ENCODE results near the gene TCTA. TPM values are rescaled to one million over a fixed set of nuclear protein-coding genes. Genes with fewer than 3 reads are reported as not detected.

Gene TCTA
- total and polyA plus RNA-seq, 4 donors, result 15.8 to 49.0 (median 30.1) TPM

DNA sequence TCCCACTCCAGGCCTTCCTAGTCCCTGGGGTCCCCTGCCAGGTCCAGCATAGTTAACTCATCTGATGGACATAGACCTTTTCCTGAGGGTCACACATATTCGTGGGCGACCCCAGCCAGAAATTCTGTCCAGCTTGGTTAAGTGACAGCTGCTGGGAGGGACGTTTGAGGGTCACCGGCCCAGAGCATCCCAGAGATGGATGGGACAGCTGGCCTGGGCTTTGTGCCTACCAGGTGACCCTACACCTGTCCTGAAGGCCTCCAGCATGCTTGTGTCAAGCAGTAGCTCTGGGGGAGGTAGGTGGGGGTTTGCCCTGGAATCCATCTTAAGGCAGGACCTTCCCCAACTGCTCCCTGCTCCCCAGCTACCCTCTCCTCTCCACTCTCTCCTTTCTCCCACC, 48.7 kb downstream of the TCTA start:
- Histone ChIP-seq H3K27me3 (ENCODE audit: control insufficient read depth in 3 of 3, insufficient read depth in 3 of 3, low read length in 2 of 3) (no peaks in the 10 kb centered on the region), H3K9ac (ENCODE audit: insufficient read depth in 1 of 2, low read length in 2 of 2) (no peak overlapping the region), H3K9me3 (ENCODE audit: control insufficient read depth in 4 of 4, insufficient read depth in 3 of 4, low read length in 3 of 4) (no peaks in the 10 kb centered on the region), H3K4me1 (ENCODE audit: control insufficient read depth in 5 of 5, insufficient read depth in 5 of 5, low read length in 5 of 5) (peaks cover 0 to 17% (median 16%) of the 10 kb centered on the region in 5 donors), H3K36me3 (ENCODE audit: control insufficient read depth in 4 of 4, insufficient read depth in 4 of 4, low read length in 4 of 4) (no peaks in the 10 kb centered on the region), H3K4me3 (no peak overlapping the region), H3K27ac (ENCODE audit: low read depth in 1 of 2, low read length in 1 of 2) (peak overlapping the region in 1 of 2 donors; percentile 68)
- ATAC-seq (ENCODE audit: insufficient read depth, low FRiP score) (no peak), DNase-seq (no peak)
- TF ChIP-seq, protein P1, sequence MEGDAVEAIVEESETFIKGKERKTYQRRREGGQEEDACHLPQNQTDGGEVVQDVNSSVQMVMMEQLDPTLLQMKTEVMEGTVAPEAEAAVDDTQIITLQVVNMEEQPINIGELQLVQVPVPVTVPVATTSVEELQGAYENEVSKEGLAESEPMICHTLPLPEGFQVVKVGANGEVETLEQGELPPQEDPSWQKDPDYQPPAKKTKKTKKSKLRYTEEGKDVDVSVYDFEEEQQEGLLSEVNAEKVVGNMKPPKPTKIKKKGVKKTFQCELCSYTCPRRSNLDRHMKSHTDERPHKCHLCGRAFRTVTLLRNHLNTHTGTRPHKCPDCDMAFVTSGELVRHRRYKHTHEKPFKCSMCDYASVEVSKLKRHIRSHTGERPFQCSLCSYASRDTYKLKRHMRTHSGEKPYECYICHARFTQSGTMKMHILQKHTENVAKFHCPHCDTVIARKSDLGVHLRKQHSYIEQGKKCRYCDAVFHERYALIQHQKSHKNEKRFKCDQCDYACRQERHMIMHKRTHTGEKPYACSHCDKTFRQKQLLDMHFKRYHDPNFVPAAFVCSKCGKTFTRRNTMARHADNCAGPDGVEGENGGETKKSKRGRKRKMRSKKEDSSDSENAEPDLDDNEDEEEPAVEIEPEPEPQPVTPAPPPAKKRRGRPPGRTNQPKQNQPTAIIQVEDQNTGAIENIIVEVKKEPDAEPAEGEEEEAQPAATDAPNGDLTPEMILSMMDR (IDR thresholded peaks at IDR 0.05; ENCODE audit: control extremely low read depth, extremely low read depth), result no peak
- 89 to 90% methylated on average over 4 of the region's 4 CpGs for WGBS, 2 donors

DNA sequence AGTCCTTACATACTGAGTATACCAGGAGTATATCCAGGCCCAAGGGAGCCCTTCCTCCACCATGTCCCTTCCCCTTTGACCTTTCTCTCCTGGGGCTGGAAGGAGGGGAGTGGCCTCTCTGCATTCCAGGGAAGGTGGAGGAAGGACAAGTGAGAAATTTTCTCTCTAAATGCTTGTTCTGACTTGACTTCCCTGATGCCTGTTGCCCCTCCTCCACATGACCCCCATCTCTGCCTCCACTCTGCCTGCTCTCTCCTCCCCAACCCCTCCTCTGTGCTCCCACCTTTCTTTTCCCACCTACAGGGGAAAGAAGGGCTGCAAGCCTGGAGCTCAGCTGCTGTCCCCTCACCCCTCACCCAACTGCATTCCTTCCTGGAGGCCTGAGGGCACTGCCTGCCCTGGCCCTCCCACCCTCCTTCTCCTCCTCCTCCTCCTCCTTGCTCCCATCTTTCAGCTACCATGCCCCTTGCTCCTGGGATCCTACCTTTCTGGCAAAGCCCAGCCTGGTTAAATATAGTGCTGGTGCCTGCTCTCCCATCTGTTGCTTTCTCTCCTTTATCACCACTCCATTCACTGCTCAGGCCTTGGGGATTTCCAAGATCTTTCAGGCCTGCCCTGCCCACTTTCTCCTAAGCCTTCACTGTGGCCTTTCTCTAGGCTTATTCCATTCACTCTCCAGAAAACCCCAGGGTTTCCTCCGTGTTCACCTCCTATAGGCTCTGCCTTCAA, 49.4 kb downstream of the TCTA start:
- H3K4me3 ChIP-seq, result no peak overlapping the region
- H3K36me3 ChIP-seq (ENCODE audit: control insufficient read depth in 4 of 4, insufficient read depth in 4 of 4, low read length in 4 of 4), result no peaks in the 10 kb centered on the region
- H3K27me3 ChIP-seq (ENCODE audit: control insufficient read depth in 3 of 3, insufficient read depth in 3 of 3, low read length in 2 of 3), result no peaks in the 10 kb centered on the region
- DNase-seq (peak; percentile 45 to 68 (median 54)), ATAC-seq (ENCODE audit: insufficient read depth, low FRiP score) (peak; percentile 10)
- H3K27ac ChIP-seq (ENCODE audit: low read depth in 1 of 2, low read length in 1 of 2), result peak overlapping the region in 1 of 2 donors; percentile 68
- H3K9me3 ChIP-seq (ENCODE audit: control insufficient read depth in 4 of 4, insufficient read depth in 3 of 4, low read length in 3 of 4), result no peaks in the 10 kb centered on the region
- no peak overlapping the region for H3K9ac ChIP-seq (ENCODE audit: insufficient read depth in 1 of 2, low read length in 2 of 2)
- TF ChIP-seq, protein P1 (IDR thresholded peaks at IDR 0.05; ENCODE audit: control extremely low read depth, extremely low read depth), result no peak
- peaks cover 0 to 17% (median 16%) of the 10 kb centered on the region in 5 donors for H3K4me1 ChIP-seq (ENCODE audit: control insufficient read depth in 5 of 5, insufficient read depth in 5 of 5, low read length in 5 of 5)
- 42 to 65% methylated on average over 1 of the region's 1 CpG for WGBS, 2 donors

DNA sequence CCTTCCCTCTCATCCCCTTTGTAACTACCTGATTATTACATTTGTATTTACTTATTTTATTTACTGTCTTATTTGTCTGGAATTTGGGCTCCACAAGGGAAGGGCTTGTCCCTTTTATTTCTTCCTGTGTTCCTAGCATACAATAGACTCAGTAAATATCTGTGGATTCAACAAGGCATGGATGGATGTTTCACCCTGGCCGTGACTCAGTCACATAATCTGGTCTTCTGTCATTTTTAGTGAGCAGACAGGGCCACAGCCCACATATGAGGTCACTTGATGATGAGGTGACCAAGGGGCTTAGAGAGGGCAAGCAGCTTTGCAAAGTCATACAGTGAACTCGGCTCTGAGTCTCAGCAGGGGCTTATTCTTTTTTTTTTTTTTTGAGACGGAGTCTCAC, 50.0 kb downstream of the TCTA start:
- Histone ChIP-seq H3K27ac (ENCODE audit: low read depth in 1 of 2, low read length in 1 of 2) (peak overlapping the region in 1 of 2 donors; percentile 68), H3K4me1 (ENCODE audit: control insufficient read depth in 5 of 5, insufficient read depth in 5 of 5, low read length in 5 of 5) (peaks cover 0 to 17% (median 16%) of the 10 kb centered on the region in 5 donors), H3K9me3 (ENCODE audit: control insufficient read depth in 4 of 4, insufficient read depth in 3 of 4, low read length in 3 of 4) (no peaks in the 10 kb centered on the region), H3K4me3 (no peak overlapping the region), H3K27me3 (ENCODE audit: control insufficient read depth in 3 of 3, insufficient read depth in 3 of 3, low read length in 2 of 3) (no peaks in the 10 kb centered on the region), H3K9ac (ENCODE audit: insufficient read depth in 1 of 2, low read length in 2 of 2) (no peak overlapping the region), H3K36me3 (ENCODE audit: control insufficient read depth in 4 of 4, insufficient read depth in 4 of 4, low read length in 4 of 4) (no peaks in the 10 kb centered on the region)
- ATAC-seq (ENCODE audit: insufficient read depth, low FRiP score) (no peak), DNase-seq (no peak)
- TF ChIP-seq, protein P1 (IDR thresholded peaks at IDR 0.05; ENCODE audit: control extremely low read depth, extremely low read depth), result no peak
- 69 to 70% methylated on average over 2 to 3 of the region's 3 CpGs for WGBS, 2 donors

All from lung (tissue), 12 donors.